H1 (cell line): ENCODE results near the gene GP2. TPM values are rescaled to one million over a fixed set of nuclear protein-coding genes. Genes with fewer than 3 reads are reported as not detected.

Experiments used
- CTCF ChIA-PET: fragments of 300-600 bp; sonication (Branson Sonifier 250); formaldehyde crosslinking; loops from one replicate; lab custom pipeline; 2021; ENCODE audit not compliant: partially characterized antibody; lab: Charles Lee
- POLR2A ChIA-PET: fragments of 300-600 bp; sonication (Branson Sonifier 250); formaldehyde crosslinking; loops from one replicate; lab custom pipeline; 2021; ENCODE audit warnings: inconsistent platforms; ENCODE audit not compliant: partially characterized antibody; lab: Charles Lee
- DNase-seq, 2 experiments: peaks; one replicate each; pipeline versions ENCODE4 v3.0.0 to v3.0.0-alpha.2; 2010 to 2022; ENCODE audit warnings: low spot score in 2 of 2, low read depth in 1 of 2, mixed read lengths in 1 of 2
- FAIRE-seq: peaks from 2 replicates; lab custom pipeline; 2011; peaks lifted over from hg19 to GRCh38; lab: Jason Lieb, UNC
- H2AFZ ChIP-seq: 2 replicates; pipeline ENCODE4 v1.8.1; 2012; ENCODE audit warnings: low read length, inconsistent platforms
- H2AK5ac ChIP-seq: 2 replicates; pipeline ENCODE4 v1.6.1; 2013; ENCODE audit warnings: low read depth, low read length
- H2BK120ac ChIP-seq: replicated peaks from 2 replicates; pipeline ENCODE3; 2013; ENCODE audit warnings: low read depth, low read length, inconsistent platforms
- H2BK12ac ChIP-seq: 2 replicates; pipeline ENCODE4 v1.6.1; 2013; ENCODE audit warnings: low read depth, low read length
- H2BK15ac ChIP-seq: 2 replicates; pipeline ENCODE4 v1.6.1; 2013; ENCODE audit warnings: low read length
- H2BK20ac ChIP-seq: 2 replicates; pipeline ENCODE4 v1.6.1; 2013; ENCODE audit warnings: low read length
- H2BK5ac ChIP-seq: 2 replicates; pipeline ENCODE4 v1.6.1; 2013; ENCODE audit warnings: low read depth, low read length
- H3K14ac ChIP-seq: 2 replicates; pipeline ENCODE4 v1.6.1; 2013; ENCODE audit warnings: inconsistent platforms; ENCODE audit not compliant: insufficient read length
- H3K18ac ChIP-seq: 2 replicates; pipeline ENCODE4 v1.6.1; 2013; ENCODE audit warnings: low read length; ENCODE audit errors: extremely low read depth
- H3K23ac ChIP-seq: 2 replicates; pipeline ENCODE4 v1.6.1; 2013; ENCODE audit warnings: inconsistent platforms; ENCODE audit not compliant: insufficient read length
- H3K23me2 ChIP-seq: 2 replicates; pipeline ENCODE4 v1.6.1; 2013; ENCODE audit warnings: low read depth, low read length
- H3K27ac ChIP-seq: 2 replicates; pipeline ENCODE4 v1.6.1; 2011; ENCODE audit warnings: low read depth, low read length, inconsistent platforms
- H3K27me3 ChIP-seq, 4 experiments: replicated peaks in 1 of 4; 1 replicate in 1 of 4; 2 replicates in 3 of 4; pipeline versions ENCODE4 v1.6.1 to v1.8.1; 2011 to 2013; ENCODE audit warnings: low read length in 3 of 4, mild to moderate bottlenecking in 3 of 4, inconsistent platforms in 2 of 4, mixed read lengths in 2 of 4, moderate library complexity in 1 of 4; ENCODE audit not compliant: control insufficient read depth in 3 of 4, insufficient read depth in 3 of 4; ENCODE audit errors: extremely low read depth in 1 of 4
- H3K36me3 ChIP-seq, 4 experiments: 2 replicates each; pipeline versions ENCODE4 v1.6.1 to v1.8.1; 2011 to 2013; ENCODE audit warnings: mild to moderate bottlenecking in 4 of 4, low read length in 3 of 4, moderate library complexity in 2 of 4, control low read depth in 1 of 4, inconsistent platforms in 1 of 4; ENCODE audit not compliant: insufficient read depth in 4 of 4, control insufficient read depth in 2 of 4
- H3K4ac ChIP-seq: replicated peaks from 2 replicates; pipeline ENCODE3; 2013; ENCODE audit warnings: low read length, low read depth, mixed read lengths, inconsistent platforms; ENCODE audit not compliant: insufficient read length
- H3K4me1 ChIP-seq, 4 experiments: replicated peaks in 1 of 4; 1 replicate in 1 of 4; 2 replicates in 3 of 4; pipeline versions ENCODE4 v1.6.1 to v1.8.1; 2011 to 2013; ENCODE audit warnings: low read length in 3 of 4, inconsistent platforms in 2 of 4, mixed read lengths in 1 of 4; ENCODE audit not compliant: insufficient read depth in 4 of 4, control insufficient read depth in 3 of 4
- H3K4me2 ChIP-seq, 2 experiments: 2 replicates each; pipeline versions ENCODE4 v1.6.1 to v1.8.1; 2011 to 2013; ENCODE audit warnings: low read depth in 2 of 2, low read length in 2 of 2, control low read depth in 1 of 2, inconsistent platforms in 1 of 2, mild to moderate bottlenecking in 1 of 2; ENCODE audit not compliant: insufficient read depth in 1 of 2
- H3K4me3 ChIP-seq, 4 experiments: fragments of 200-600, 300-600 bp in 1 of 4; sonication (generic), shearing (Covaris generic), sonication (Bioruptor Twin) in 1 of 4; 2 replicates each; pipeline versions ENCODE4 v1.5.1 to v1.8.1; 2011 to 2016; ENCODE audit warnings: low read length in 4 of 4, low read depth in 3 of 4, control low read depth in 2 of 4, inconsistent platforms in 2 of 4, mild to moderate bottlenecking in 2 of 4, mixed read lengths in 1 of 4, moderate library complexity in 1 of 4; ENCODE audit not compliant: insufficient read depth in 2 of 4; ENCODE audit errors: extremely low read depth in 1 of 4
- H3K56ac ChIP-seq: replicated peaks from 2 replicates; pipeline ENCODE3; 2013; ENCODE audit warnings: low read depth, mild to moderate bottlenecking, mixed read lengths, low read length, inconsistent platforms; ENCODE audit not compliant: insufficient read length
- H3K79me1 ChIP-seq: 2 replicates; pipeline ENCODE4 v1.6.1; 2013; ENCODE audit warnings: low read depth, low read length, control low read depth
- H3K79me2 ChIP-seq, 2 experiments: 2 replicates each; pipeline versions ENCODE4 v1.6.1 to v1.8.1; 2012 to 2013; ENCODE audit warnings: low read length in 2 of 2, mild to moderate bottlenecking in 2 of 2, inconsistent platforms in 1 of 2; ENCODE audit not compliant: insufficient read depth in 2 of 2, control insufficient read depth in 1 of 2
- H3K9ac ChIP-seq, 4 experiments: replicated peaks in 1 of 4; 1 replicate in 1 of 4; 2 replicates in 3 of 4; pipeline versions ENCODE4 v1.6.1 to v1.8.1; 2011 to 2013; ENCODE audit warnings: low read depth in 3 of 4, low read length in 3 of 4, control low read depth in 2 of 4, mild to moderate bottlenecking in 2 of 4, moderate library complexity in 2 of 4, inconsistent platforms in 1 of 4; ENCODE audit errors: extremely low read depth in 1 of 4
- H3K9me3 ChIP-seq, 2 experiments: 2 replicates each; pipeline versions ENCODE4 v1.6.1 to v1.8.1; 2012 to 2013; ENCODE audit warnings: mild to moderate bottlenecking in 2 of 2, moderate library complexity in 2 of 2, control low read depth in 1 of 2, inconsistent platforms in 1 of 2, low read depth in 1 of 2, low read length in 1 of 2, mixed read lengths in 1 of 2; ENCODE audit not compliant: insufficient read depth in 2 of 2
- H4K20me1 ChIP-seq, 2 experiments: replicated peaks in 1 of 2; 2 replicates each; pipeline versions ENCODE3 to v1.8.1; 2011 to 2013; ENCODE audit warnings: inconsistent platforms in 2 of 2, low read length in 2 of 2, mild to moderate bottlenecking in 1 of 2; ENCODE audit not compliant: insufficient read depth in 2 of 2, control insufficient read depth in 1 of 2
- H4K5ac ChIP-seq: 2 replicates; pipeline ENCODE4 v1.6.1; 2013; ENCODE audit warnings: low read length, low read depth, mixed read lengths, inconsistent platforms; ENCODE audit not compliant: insufficient read length
- H4K8ac ChIP-seq: 2 replicates; pipeline ENCODE4 v1.8.0; 2013; ENCODE audit warnings: mild to moderate bottlenecking, moderate library complexity, low read length, inconsistent platforms; ENCODE audit not compliant: insufficient read depth; ENCODE audit errors: extremely low read depth
- H4K91ac ChIP-seq: replicated peaks from 2 replicates; pipeline ENCODE3; 2013; ENCODE audit warnings: low read length, mixed read lengths, inconsistent platforms; ENCODE audit not compliant: insufficient read length
- BCL11A ChIP-seq, 2 experiments: IDR thresholded peaks; one replicate each; pipeline ENCODE4 v1.6.1; 2011; ENCODE audit warnings: low read depth in 2 of 2, low read length in 2 of 2, mild to moderate bottlenecking in 2 of 2
- GTF2F1 ChIP-seq: IDR thresholded peaks from 2 replicates; pipeline ENCODE4 v1.6.1; 2012; ENCODE audit warnings: low read depth, low read length, improper control_type of control experiment, borderline replicate concordance
- HDAC2 ChIP-seq, 2 experiments: fragments of 300-600 bp in 1 of 2; sonication (generic) in 1 of 2; IDR thresholded peaks; 2 replicates each; pipeline ENCODE4 v1.6.1; 2011 to 2012; ENCODE audit warnings: low read depth in 2 of 2, low read length in 2 of 2, mild to moderate bottlenecking in 2 of 2, moderate library complexity in 2 of 2, borderline replicate concordance in 1 of 2, inconsistent platforms in 1 of 2
- JUND ChIP-seq: IDR thresholded peaks from 2 replicates; pipeline ENCODE4 v1.6.1; 2011; ENCODE audit warnings: mild to moderate bottlenecking, improper control_type of control experiment, low read length
- KDM4A ChIP-seq: IDR thresholded peaks from one replicate; pipeline ENCODE4 v1.7.1; 2012; ENCODE audit warnings: low read depth, mild to moderate bottlenecking, moderate library complexity, low read length, inconsistent platforms; ENCODE audit not compliant: severe bottlenecking
- KDM5A ChIP-seq: fragments of 200-600 bp; IDR thresholded peaks from 2 replicates; pipeline ENCODE4 v1.7.1; 2012; ENCODE audit warnings: mild to moderate bottlenecking, low read length, inconsistent platforms, mixed read lengths
- PHF8 ChIP-seq: fragments of 200-600 bp; sonication (generic); conservative IDR thresholded peaks from 2 replicates; pipeline ENCODE4 v1.7.1; 2012; ENCODE audit warnings: low read depth, mild to moderate bottlenecking, inconsistent platforms, low read length, moderate library complexity
- POU5F1 ChIP-seq: IDR thresholded peaks from 2 replicates; pipeline ENCODE4 v1.6.1; 2011; ENCODE audit warnings: low read depth, mild to moderate bottlenecking, low read length, moderate library complexity
- RBBP5 ChIP-seq: IDR thresholded peaks from 2 replicates; pipeline ENCODE4 v1.7.1; 2012; ENCODE audit warnings: low read depth, mild to moderate bottlenecking, inconsistent platforms, low read length, moderate library complexity, borderline replicate concordance
- WGBS, 2 experiments: shearing (Covaris generic) in 1 of 2; methylation state at CpG; one replicate each; pipeline versions ENCODE4 v1.1.6 to v1.1.7; 2013 to 2015; ENCODE audit warnings: low lambda C conversion rate in 2 of 2, mixed read lengths in 2 of 2, inconsistent platforms in 1 of 2, low coverage in 1 of 2, missing lambda C conversion rate in 1 of 2; ENCODE audit not compliant: insufficient replicate concordance in 2 of 2, insufficient coverage in 1 of 2, insufficient read length in 1 of 2; ENCODE audit errors: extremely low coverage in 1 of 2, missing lambda C conversion rate in 1 of 2; 5-methylcytosine and 5-hydroxymethylcytosine counted together
- polyA plus RNA-seq, 7 experiments: library from polyadenylated mRNA; depleted of rRNA in 3 of 7; stranded (reverse) in 5 of 7; unstranded in 2 of 7; fragments of >200 nt in 5 of 7; fragments of 200-250 nt in 2 of 7; gene quantifications; 1 replicate in 5 of 7; 2 replicates in 1 of 7; 4 replicates in 1 of 7; pipeline versions ENCODE4 v1.2.1 to v1.2.3, GENCODE V29; 2011 to 2013; ENCODE audit warnings: missing spikeins in 2 of 7, mixed read lengths in 2 of 7
- total RNA-seq: library from RNA; stranded (reverse); fragmentation: NEBNext Ultra II Directional; extraction: Animal tissue kit (Norgen Biotek cat#: 25700); gene quantifications from 2 replicates; pipeline ENCODE4 v1.2.1, GENCODE V29; 2021
- TF ChIP-seq, protein P1 (sequence below), 3 experiments: IDR thresholded peaks; 1 replicate in 2 of 3; 2 replicates in 1 of 3; pipeline versions ENCODE4 v1.5.1 to v1.6.1; 2011; ENCODE audit warnings: low read length in 3 of 3, mild to moderate bottlenecking in 3 of 3, inconsistent platforms in 2 of 3, low read depth in 1 of 3, moderate library complexity in 1 of 3; ENCODE audit not compliant: insufficient read depth in 1 of 3; ENCODE audit errors: control extremely low read depth in 1 of 3

Gene GP2
- total and polyA plus RNA-seq, 2 of the 8 experiments (the other 6 are each of a cell fraction or from before 2014, with no cell fraction given) = not detected

DNA sequence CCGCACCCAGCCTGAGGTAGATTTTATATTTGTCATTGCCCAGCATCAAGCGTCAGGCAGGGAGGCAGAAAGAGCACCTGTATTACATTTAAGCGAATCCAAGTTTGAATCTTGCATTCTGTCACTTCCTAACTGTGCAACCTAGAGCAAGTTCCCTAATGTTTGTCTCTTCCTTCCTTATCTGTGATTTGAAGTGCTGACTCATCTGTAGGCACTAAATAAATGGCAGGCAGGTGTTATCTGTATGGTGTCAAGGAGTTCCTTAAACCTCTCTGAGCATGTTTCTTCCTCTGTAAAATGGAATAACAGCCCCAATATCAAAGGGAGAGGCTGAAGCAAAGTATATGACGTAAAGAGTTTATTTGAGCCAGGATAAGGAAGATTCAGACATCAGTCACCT lies 24.3 kb downstream of the GP2 start:
- DNase-seq = no peak
- no peak overlapping the region for H2BK5ac ChIP-seq
- no peaks in the 10 kb centered on the region for H3K79me1 ChIP-seq
- H3K18ac ChIP-seq = no peak overlapping the region
- no peak overlapping the region for H3K9ac ChIP-seq
- peaks cover 5% of the 10 kb centered on the region; the same call in 1 of the 2 replicates for H3K23me2 ChIP-seq
- CTCF ChIA-PET = interaction anchor here (0.6 to 6.7 kb wide), 6 partner anchors 44 to 404 kb away, joined by 4 to 139 read pairs (median 22); no protein-coding TSS in a partner anchor
- H3K23ac ChIP-seq = no peak overlapping the region
- H3K14ac ChIP-seq = no peak overlapping the region
- no peaks in the 10 kb centered on the region; a peak in 1 of 7 replicates for H3K4me1 ChIP-seq
- no peaks in the 10 kb centered on the region for H3K9me3 ChIP-seq
- H4K20me1 ChIP-seq = no peaks in the 10 kb centered on the region
- H3K36me3 ChIP-seq = no peaks in the 10 kb centered on the region
- no peak overlapping the region for H3K4me3 ChIP-seq
- POLR2A ChIA-PET = no interaction called here
- no peak overlapping the region for H4K8ac ChIP-seq
- no peak overlapping the region for H2BK20ac ChIP-seq
- no peak overlapping the region for H4K5ac ChIP-seq
- no peak overlapping the region for H3K4me2 ChIP-seq
- no peak overlapping the region for H2BK120ac ChIP-seq
- H3K79me2 ChIP-seq = no peaks in the 10 kb centered on the region
- 68% methylated on average over 4 of the region's 4 CpGs; no CpG with 5 or more reads in 1 of the 2 experiments for WGBS, 2 experiments
- H3K4ac ChIP-seq = no peak overlapping the region
- no peak overlapping the region for H2AFZ ChIP-seq
- no peak overlapping the region for H2BK15ac ChIP-seq
- no peak overlapping the region for H4K91ac ChIP-seq
- H3K56ac ChIP-seq = no peak overlapping the region
- no peaks in the 10 kb centered on the region for H3K27me3 ChIP-seq
- no peak for FAIRE-seq
- no peak overlapping the region for H2AK5ac ChIP-seq
- TF ChIP-seq JUND = no peak
- TF ChIP-seq BCL11A (IDR thresholded peaks at IDR 0.05; ENCODE audit: low read depth in 2 of 2, low read length in 2 of 2) = no peak
- TF ChIP-seq KDM4A = no peak
- TF ChIP-seq, protein P1, sequence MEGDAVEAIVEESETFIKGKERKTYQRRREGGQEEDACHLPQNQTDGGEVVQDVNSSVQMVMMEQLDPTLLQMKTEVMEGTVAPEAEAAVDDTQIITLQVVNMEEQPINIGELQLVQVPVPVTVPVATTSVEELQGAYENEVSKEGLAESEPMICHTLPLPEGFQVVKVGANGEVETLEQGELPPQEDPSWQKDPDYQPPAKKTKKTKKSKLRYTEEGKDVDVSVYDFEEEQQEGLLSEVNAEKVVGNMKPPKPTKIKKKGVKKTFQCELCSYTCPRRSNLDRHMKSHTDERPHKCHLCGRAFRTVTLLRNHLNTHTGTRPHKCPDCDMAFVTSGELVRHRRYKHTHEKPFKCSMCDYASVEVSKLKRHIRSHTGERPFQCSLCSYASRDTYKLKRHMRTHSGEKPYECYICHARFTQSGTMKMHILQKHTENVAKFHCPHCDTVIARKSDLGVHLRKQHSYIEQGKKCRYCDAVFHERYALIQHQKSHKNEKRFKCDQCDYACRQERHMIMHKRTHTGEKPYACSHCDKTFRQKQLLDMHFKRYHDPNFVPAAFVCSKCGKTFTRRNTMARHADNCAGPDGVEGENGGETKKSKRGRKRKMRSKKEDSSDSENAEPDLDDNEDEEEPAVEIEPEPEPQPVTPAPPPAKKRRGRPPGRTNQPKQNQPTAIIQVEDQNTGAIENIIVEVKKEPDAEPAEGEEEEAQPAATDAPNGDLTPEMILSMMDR (IDR thresholded peaks at IDR 0.05; ENCODE audit: control extremely low read depth in 1 of 3, insufficient read depth in 1 of 3, low read depth in 1 of 3, low read length in 3 of 3) = no peak
- no peak for TF ChIP-seq POU5F1
- no peak for TF ChIP-seq KDM5A
- TF ChIP-seq PHF8 = no peak
- TF ChIP-seq RBBP5 = no peak
- no peak for TF ChIP-seq HDAC2 (IDR thresholded peaks at IDR 0.05; ENCODE audit: borderline replicate concordance in 1 of 2, low read depth in 2 of 2, low read length in 2 of 2)
- no peak for TF ChIP-seq GTF2F1
- H2BK12ac ChIP-seq = no peak overlapping the region
- no peak overlapping the region for H3K27ac ChIP-seq
